Gastroesophageal sphincter (tissue), 4 donors: Measurements from ENCODE around the gene TM6SF1. TPM values are rescaled to one million over a fixed set of nuclear protein-coding genes. Genes with fewer than 3 reads are reported as not detected.
A peak's percentile ranks its signal among the peaks of the same experiment; 100 is the strongest.

ENCODE experiments used
- ATAC-seq: fragments of 150-250 bp; one replicate; pipeline ENCODE4 v1.9.1; 2016; ENCODE audit warnings: mild to moderate bottlenecking, moderate library complexity
- H3K27ac ChIP-seq, 4 donors: fragments of 200-600 bp; sonication (generic) in 3 of 4; 1 replicate in 3 of 4; 2 replicates in 1 of 4; pipeline ENCODE4 v1.5.1; 2016 to 2019
- H3K27me3 ChIP-seq: fragments of 200-600 bp; sonication (generic); one replicate; pipeline ENCODE4 v1.5.1; 2019
- H3K36me3 ChIP-seq, 2 donors: fragments of 200-600 bp; sonication (generic); one replicate each; pipeline ENCODE4 v1.5.1; 2019; ENCODE audit warnings: control low read depth in 1 of 2
- H3K4me1 ChIP-seq, 3 donors: fragments of 200-600 bp; sonication (generic); 1 replicate in 2 of 3; 2 replicates in 1 of 3; pipeline ENCODE4 v1.5.1; 2016 to 2019; ENCODE audit warnings: control low read depth in 2 of 3
- H3K4me3 ChIP-seq, 2 donors: fragments of 200-600 bp; sonication (generic); one replicate each; pipeline ENCODE4 v1.5.1; 2019; ENCODE audit warnings: mild to moderate bottlenecking in 1 of 2, moderate library complexity in 1 of 2
- H3K9me3 ChIP-seq, 3 donors: fragments of 200-600 bp; sonication (generic); one replicate each; pipeline ENCODE4 v1.5.1; 2017 to 2019; ENCODE audit warnings: control low read depth in 2 of 3
- CTCF ChIP-seq, 4 experiments: fragments of 200-600 bp in 2 of 4; fragments of 450-650 bp in 2 of 4; sonication (generic) in 1 of 4; IDR thresholded peaks; one replicate each; pipeline ENCODE4 v1.5.1; 2017 to 2019; ENCODE audit warnings: antibody characterized with exemption in 4 of 4, mild to moderate bottlenecking in 2 of 4, moderate library complexity in 2 of 4
- EP300 ChIP-seq: sonication (generic); formaldehyde crosslinking; IDR thresholded peaks from one replicate; pipeline ENCODE4 v1.6.1; 2017; ENCODE audit warnings: antibody characterized with exemption, mild to moderate bottlenecking
- POLR2A ChIP-seq, 2 donors: fragments of 450-650 bp; IDR thresholded peaks; one replicate each; pipeline ENCODE4 v1.6.1; 2017; ENCODE audit warnings: antibody characterized with exemption in 2 of 2, mild to moderate bottlenecking in 2 of 2, moderate library complexity in 1 of 2
- POLR2AphosphoS5 ChIP-seq: sonication (generic); formaldehyde crosslinking; IDR thresholded peaks from one replicate; pipeline ENCODE4 v1.6.1; 2017; ENCODE audit warnings: antibody characterized with exemption
- WGBS, 2 donors: methylation state at CpG; one replicate each; pipeline ENCODE4 v1.1.5; 2018; ENCODE audit warnings: low coverage in 1 of 2; 5-methylcytosine and 5-hydroxymethylcytosine counted together
- total RNA-seq, 4 donors: library from RNA; depleted of rRNA; stranded (reverse); fragments of >200 nt; gene quantifications; one replicate each; pipeline ENCODE4 v1.1.0, GENCODE V29; 2016

TM6SF1 gene
- total RNA-seq, 4 donors from 2014 or later = 2.3 to 8.1 (median 5.2) TPM

DNA sequence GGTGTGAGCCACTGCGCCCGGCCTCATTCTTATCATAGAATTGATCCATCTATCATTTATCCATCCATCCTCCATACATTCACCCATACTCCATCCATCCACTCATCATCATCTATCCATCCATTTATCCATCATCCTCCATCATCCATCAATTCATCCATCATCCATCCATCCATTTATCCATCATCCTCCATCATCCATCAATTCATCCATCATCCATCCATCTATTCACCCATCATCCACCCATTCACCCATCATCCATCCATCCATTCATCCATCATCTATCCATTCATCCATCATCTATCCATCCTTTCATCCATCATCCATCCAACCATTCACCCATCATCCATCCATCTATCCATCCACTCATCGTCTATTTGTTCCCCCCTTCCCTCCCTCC lies 3.7 kb downstream of the TM6SF1 start:
- TF ChIP-seq POLR2A (IDR thresholded peaks at IDR 0.05) (no peak), EP300 (no peak), CTCF (IDR thresholded peaks at IDR 0.05) (no peak), POLR2AphosphoS5 (no peak)
- no peak overlapping the region for H3K4me3 ChIP-seq
- no peaks in the 10 kb centered on the region for H3K9me3 ChIP-seq
- peaks cover 0 to 18% of the 10 kb centered on the region in 2 donors for H3K36me3 ChIP-seq
- no peak for ATAC-seq
- peaks cover 0 to 21% (median 5%) of the 10 kb centered on the region in 3 donors for H3K4me1 ChIP-seq
- peaks cover 49% of the 10 kb centered on the region for H3K27me3 ChIP-seq
- 85 to 97% methylated on average over 3 of the region's 3 CpGs for WGBS, 2 donors
- peak overlapping the region in 1 of 4 donors; percentile 63 for H3K27ac ChIP-seq

GRCh38 chr15:83112233-83112955 lies 4.9 kb downstream of the TM6SF1 start:
- TF ChIP-seq POLR2A (IDR thresholded peaks at IDR 0.05) = no peak
- no peak for TF ChIP-seq CTCF (IDR thresholded peaks at IDR 0.05)
- no peak for TF ChIP-seq EP300
- no peak for TF ChIP-seq POLR2AphosphoS5
- peak overlapping the region in 3 of 4 donors; percentile 35 to 63 (median 47) for H3K27ac ChIP-seq
- H3K27me3 ChIP-seq = peaks cover 38% of the 10 kb centered on the region
- no peak overlapping the region for H3K4me3 ChIP-seq
- H3K36me3 ChIP-seq = peaks cover 0 to 18% of the 10 kb centered on the region in 2 donors
- no peaks in the 10 kb centered on the region for H3K9me3 ChIP-seq
- peaks cover 0 to 11% (median 5%) of the 10 kb centered on the region in 3 donors for H3K4me1 ChIP-seq
- peak; percentile 53 for ATAC-seq
- WGBS, 2 donors = 64 to 65% methylated on average over 7 to 8 of the region's 8 CpGs

GRCh38 chr15:83112956-83113299 lies 5.5 kb downstream of the TM6SF1 start:
- TF ChIP-seq POLR2A (IDR thresholded peaks at IDR 0.05) (no peak), CTCF (IDR thresholded peaks at IDR 0.05) (no peak), POLR2AphosphoS5 (no peak), EP300 (no peak)
- no peak for ATAC-seq
- Histone ChIP-seq H3K27ac (peak overlapping the region in 3 of 4 donors; percentile 24 to 60 (median 47)), H3K4me1 (peaks cover 0 to 6% (median under 1%) of the 10 kb centered on the region in 3 donors), H3K36me3 (peaks cover 0 to 18% of the 10 kb centered on the region in 2 donors), H3K4me3 (no peak overlapping the region), H3K9me3 (no peaks in the 10 kb centered on the region), H3K27me3 (peaks cover 32% of the 10 kb centered on the region)
- WGBS, 2 donors = 67% methylated on average over 1 of the region's 3 CpGs; no CpG with 5 or more reads in 1 of the 2 donors

- H3K36me3 ChIP-seq = peaks cover 0 to 18% of the 10 kb centered on the region in 2 donors
- peak overlapping the region in 3 of 4 donors; percentile 24 to 60 (median 47) for H3K27ac ChIP-seq
- peaks cover 21% of the 10 kb centered on the region for H3K27me3 ChIP-seq
- ATAC-seq = no peak
- H3K4me3 ChIP-seq = no peak overlapping the region
- TF ChIP-seq CTCF (IDR thresholded peaks at IDR 0.05) (no peak), POLR2A (IDR thresholded peaks at IDR 0.05) (no peak), POLR2AphosphoS5 (no peak), EP300 (no peak)
- no peaks in the 10 kb centered on the region for H3K9me3 ChIP-seq
- no peaks in the 10 kb centered on the region for H3K4me1 ChIP-seq
- WGBS, 2 donors = 76 to 83% methylated on average over 3 to 4 of the region's 5 CpGs
These were observed 6.6 kb downstream of the TM6SF1 start for GRCh38 chr15:83113881-83114674.
